HEK293 (cell line): ENCODE measurements around the gene CCR3.

Source experiments
- CTCF ChIA-PET: fragments of 350-600 bp; formaldehyde crosslinking; extraction: SDS; loops from one replicate; lab custom pipeline; 2021; ENCODE audit warnings: antibody characterized with exemption; lab: Yijun Ruan, JAX
- POLR2A ChIA-PET: fragments of 300-600 bp; formaldehyde crosslinking; extraction: SDS; loops from one replicate; lab custom pipeline; 2020; ENCODE audit warnings: antibody characterized with exemption, inconsistent platforms; lab: Yijun Ruan, JAX
- H3K27ac ChIP-seq: fragments of 200-500 bp; sonication (Bioruptor generic); 2 replicates; pipeline ENCODE4 v1.5.1; 2014; ENCODE audit warnings: low read depth, low read length, control low read depth, inconsistent platforms; ENCODE audit errors: extremely low read depth
- H3K36me3 ChIP-seq, 2 experiments: fragments of 200-500 bp in 1 of 2; sonication (Bioruptor generic) in 1 of 2; 1 replicate in 1 of 2; 2 replicates in 1 of 2; pipeline ENCODE4 v1.5.1; 2014 to 2017; ENCODE audit warnings: inconsistent platforms in 2 of 2, low read length in 2 of 2; ENCODE audit not compliant: control insufficient read depth in 2 of 2, insufficient read depth in 1 of 2
- H3K4me1 ChIP-seq: fragments of 200-500 bp; sonication (Bioruptor generic); 2 replicates; pipeline ENCODE4 v1.5.1; 2014; ENCODE audit warnings: mild to moderate bottlenecking, low read length, inconsistent platforms; ENCODE audit not compliant: control insufficient read depth, insufficient read depth
- H3K4me3 ChIP-seq: 2 replicates; pipeline ENCODE4 v1.5.1; 2011; ENCODE audit warnings: low read depth, mild to moderate bottlenecking, control low read depth, low read length, moderate library complexity
- H3K9me3 ChIP-seq: fragments of 200-500 bp; sonication (Bioruptor generic); 2 replicates; pipeline ENCODE4 v1.5.1; 2014; ENCODE audit warnings: low read depth, low read length, inconsistent platforms; ENCODE audit not compliant: control insufficient read depth, insufficient read depth
- BCL6B ChIP-seq: fragments of 450-650 bp; formaldehyde crosslinking; IDR thresholded peaks from 2 replicates; pipeline ENCODE4 v1.5.1; 2017; ENCODE audit warnings: missing biosample characterization, missing genetic modification characterization
- PBX3 ChIP-seq: sonication (generic); formaldehyde crosslinking; IDR thresholded peaks from 2 replicates; pipeline ENCODE4 v1.8.1; 2022; ENCODE audit warnings: mild to moderate bottlenecking, moderate library complexity, missing genetic modification reagents
- TCF7L2 ChIP-seq: IDR thresholded peaks from 2 replicates; pipeline ENCODE4 v1.6.1; 2011; ENCODE audit warnings: low read depth, mild to moderate bottlenecking, inconsistent platforms, low read length, moderate library complexity, borderline replicate concordance
- ZBTB1 ChIP-seq: fragments of 450-650 bp; formaldehyde crosslinking; IDR thresholded peaks from 2 replicates; pipeline ENCODE4 v1.5.1; 2016; ENCODE audit warnings: missing biosample characterization, missing genetic modification characterization
- ZBTB6 ChIP-seq: fragments of 450-650 bp; formaldehyde crosslinking; IDR thresholded peaks from 2 replicates; pipeline ENCODE4 v1.5.1; 2017; ENCODE audit warnings: missing biosample characterization, missing genetic modification characterization
- ZFP41 ChIP-seq: fragments of 450-650 bp; formaldehyde crosslinking; IDR thresholded peaks from 2 replicates; pipeline ENCODE4 v1.5.1; 2016; ENCODE audit warnings: missing biosample characterization, missing genetic modification characterization, borderline replicate concordance
- ZNF184 ChIP-seq: fragments of 450-650 bp; IDR thresholded peaks from 2 replicates; pipeline ENCODE4 v1.5.1; 2018; ENCODE audit warnings: missing biosample characterization, mild to moderate bottlenecking, missing genetic modification characterization
- ZNF202 ChIP-seq: fragments of 450-650 bp; formaldehyde crosslinking; IDR thresholded peaks from 2 replicates; pipeline ENCODE4 v1.5.1; 2016; ENCODE audit warnings: missing biosample characterization, missing genetic modification characterization, borderline replicate concordance
- ZNF311 ChIP-seq: fragments of 450-650 bp; formaldehyde crosslinking; IDR thresholded peaks from 2 replicates; pipeline ENCODE4 v1.5.1; 2017; ENCODE audit warnings: missing biosample characterization, missing genetic modification characterization, borderline replicate concordance
- ZNF37A ChIP-seq: fragments of 450-650 bp; IDR thresholded peaks from 2 replicates; pipeline ENCODE4 v1.5.1; 2018; ENCODE audit warnings: missing biosample characterization, missing genetic modification characterization
- ZNF394 ChIP-seq: fragments of 450-650 bp; formaldehyde crosslinking; IDR thresholded peaks from 2 replicates; pipeline ENCODE4 v1.5.1; 2016; ENCODE audit warnings: missing biosample characterization, missing genetic modification characterization, mild to moderate bottlenecking, moderate library complexity, borderline replicate concordance
- ZNF48 ChIP-seq: fragments of 450-650 bp; formaldehyde crosslinking; IDR thresholded peaks from 2 replicates; pipeline ENCODE4 v1.5.1; 2016; ENCODE audit warnings: missing biosample characterization, missing genetic modification characterization
- ZNF488 ChIP-seq: fragments of 450-650 bp; formaldehyde crosslinking; IDR thresholded peaks from 2 replicates; pipeline ENCODE4 v1.5.1; 2016; ENCODE audit warnings: missing biosample characterization, missing genetic modification characterization
- ZNF501 ChIP-seq: fragments of 450-650 bp; formaldehyde crosslinking; IDR thresholded peaks from 2 replicates; pipeline ENCODE4 v1.5.1; 2016; ENCODE audit warnings: missing biosample characterization, missing genetic modification characterization
- ZNF514 ChIP-seq: fragments of 450-650 bp; formaldehyde crosslinking; IDR thresholded peaks from 2 replicates; pipeline ENCODE4 v1.5.1; 2016; ENCODE audit warnings: missing biosample characterization, missing genetic modification characterization
- ZNF555 ChIP-seq: fragments of 450-650 bp; formaldehyde crosslinking; conservative IDR thresholded peaks from 2 replicates; pipeline ENCODE4 v1.5.1; 2017; ENCODE audit warnings: missing biosample characterization, mild to moderate bottlenecking, missing genetic modification characterization, inconsistent platforms
- ZNF639 ChIP-seq: fragments of 450-650 bp; formaldehyde crosslinking; IDR thresholded peaks from 2 replicates; pipeline ENCODE4 v1.5.1; 2016; ENCODE audit warnings: missing biosample characterization, missing genetic modification characterization
- ZNF76 ChIP-seq: fragments of 450-650 bp; formaldehyde crosslinking; IDR thresholded peaks from 2 replicates; pipeline ENCODE4; 2016; ENCODE audit warnings: low read depth, missing biosample characterization, missing genetic modification characterization, borderline replicate concordance
- TF ChIP-seq, protein P1 (sequence below): fragments of 450-650 bp; formaldehyde crosslinking; IDR thresholded peaks from 2 replicates; pipeline ENCODE4 v1.5.1; 2016; ENCODE audit warnings: missing biosample characterization, missing genetic modification characterization
- TF ChIP-seq, protein P2 (sequence below): fragments of 450-650 bp; formaldehyde crosslinking; IDR thresholded peaks from 2 replicates; pipeline ENCODE4 v1.5.1; 2016; ENCODE audit warnings: missing biosample characterization, missing genetic modification characterization
- TF ChIP-seq, protein P3 (sequence below): fragments of 450-650 bp; formaldehyde crosslinking; IDR thresholded peaks from 2 replicates; pipeline ENCODE4 v1.5.1; 2016; ENCODE audit warnings: missing biosample characterization, missing genetic modification characterization

CCR3 gene

GRCh38 chr3:46284981-46285683 lies 42.9 kb downstream of the CCR3 start:
- Histone ChIP-seq H3K4me1 (no peaks in the 10 kb centered on the region), H3K4me3 (no peak overlapping the region), H3K36me3 (no peaks in the 10 kb centered on the region), H3K9me3 (no peaks in the 10 kb centered on the region), H3K27ac (no peak overlapping the region)
- TF ChIP-seq ZNF48, result no peak
- no peak for TF ChIP-seq ZFP41 (tag by site-specific recombination)
- TF ChIP-seq, protein P1, sequence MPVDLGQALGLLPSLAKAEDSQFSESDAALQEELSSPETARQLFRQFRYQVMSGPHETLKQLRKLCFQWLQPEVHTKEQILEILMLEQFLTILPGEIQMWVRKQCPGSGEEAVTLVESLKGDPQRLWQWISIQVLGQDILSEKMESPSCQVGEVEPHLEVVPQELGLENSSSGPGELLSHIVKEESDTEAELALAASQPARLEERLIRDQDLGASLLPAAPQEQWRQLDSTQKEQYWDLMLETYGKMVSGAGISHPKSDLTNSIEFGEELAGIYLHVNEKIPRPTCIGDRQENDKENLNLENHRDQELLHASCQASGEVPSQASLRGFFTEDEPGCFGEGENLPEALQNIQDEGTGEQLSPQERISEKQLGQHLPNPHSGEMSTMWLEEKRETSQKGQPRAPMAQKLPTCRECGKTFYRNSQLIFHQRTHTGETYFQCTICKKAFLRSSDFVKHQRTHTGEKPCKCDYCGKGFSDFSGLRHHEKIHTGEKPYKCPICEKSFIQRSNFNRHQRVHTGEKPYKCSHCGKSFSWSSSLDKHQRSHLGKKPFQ (tag by site-specific recombination), result no peak
- TF ChIP-seq ZBTB6 (tag by site-specific recombination), result no peak
- no peak for TF ChIP-seq TCF7L2
- TF ChIP-seq ZNF184 (tag by site-specific recombination), result no peak
- no peak for TF ChIP-seq PBX3 (CRISPR knock-in tag)
- no peak for TF ChIP-seq ZNF311 (tag by site-specific recombination)
- no peak for TF ChIP-seq ZNF639 (tag by site-specific recombination)
- no peak for TF ChIP-seq ZNF488
- CTCF ChIA-PET, result interaction anchor here (0.8 kb wide), 1 partner anchor 9 kb away, joined by 3 read pairs; no protein-coding TSS in a partner anchor
- POLR2A ChIA-PET, result no interaction called here

- no peaks in the 10 kb centered on the region for H3K9me3 ChIP-seq
- no peak overlapping the region for H3K4me3 ChIP-seq
- ChIA-PET POLR2A (no interaction called here), CTCF (interaction anchor here (0.8 kb wide), 1 partner anchor 10 kb away, joined by 3 read pairs; no protein-coding TSS in a partner anchor)
- H3K36me3 ChIP-seq, result no peaks in the 10 kb centered on the region
- H3K4me1 ChIP-seq, result no peaks in the 10 kb centered on the region
- H3K27ac ChIP-seq, result no peak overlapping the region
- TF ChIP-seq, protein P2, sequence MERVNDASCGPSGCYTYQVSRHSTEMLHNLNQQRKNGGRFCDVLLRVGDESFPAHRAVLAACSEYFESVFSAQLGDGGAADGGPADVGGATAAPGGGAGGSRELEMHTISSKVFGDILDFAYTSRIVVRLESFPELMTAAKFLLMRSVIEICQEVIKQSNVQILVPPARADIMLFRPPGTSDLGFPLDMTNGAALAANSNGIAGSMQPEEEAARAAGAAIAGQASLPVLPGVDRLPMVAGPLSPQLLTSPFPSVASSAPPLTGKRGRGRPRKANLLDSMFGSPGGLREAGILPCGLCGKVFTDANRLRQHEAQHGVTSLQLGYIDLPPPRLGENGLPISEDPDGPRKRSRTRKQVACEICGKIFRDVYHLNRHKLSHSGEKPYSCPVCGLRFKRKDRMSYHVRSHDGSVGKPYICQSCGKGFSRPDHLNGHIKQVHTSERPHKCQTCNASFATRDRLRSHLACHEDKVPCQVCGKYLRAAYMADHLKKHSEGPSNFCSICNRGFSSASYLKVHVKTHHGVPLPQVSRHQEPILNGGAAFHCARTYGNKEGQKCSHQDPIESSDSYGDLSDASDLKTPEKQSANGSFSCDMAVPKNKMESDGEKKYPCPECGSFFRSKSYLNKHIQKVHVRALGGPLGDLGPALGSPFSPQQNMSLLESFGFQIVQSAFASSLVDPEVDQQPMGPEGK (tag by site-specific recombination), result no peak
- no peak for TF ChIP-seq ZNF202
- no peak for TF ChIP-seq ZNF394
- no peak for TF ChIP-seq ZBTB1 (tag by site-specific recombination)
- TF ChIP-seq BCL6B (tag by site-specific recombination), result no peak
- TF ChIP-seq ZNF37A, result no peak
- TF ChIP-seq ZNF555 (tag by site-specific recombination), result no peak
- no peak for TF ChIP-seq ZNF76 (tag by site-specific recombination)
- TF ChIP-seq, protein P3, sequence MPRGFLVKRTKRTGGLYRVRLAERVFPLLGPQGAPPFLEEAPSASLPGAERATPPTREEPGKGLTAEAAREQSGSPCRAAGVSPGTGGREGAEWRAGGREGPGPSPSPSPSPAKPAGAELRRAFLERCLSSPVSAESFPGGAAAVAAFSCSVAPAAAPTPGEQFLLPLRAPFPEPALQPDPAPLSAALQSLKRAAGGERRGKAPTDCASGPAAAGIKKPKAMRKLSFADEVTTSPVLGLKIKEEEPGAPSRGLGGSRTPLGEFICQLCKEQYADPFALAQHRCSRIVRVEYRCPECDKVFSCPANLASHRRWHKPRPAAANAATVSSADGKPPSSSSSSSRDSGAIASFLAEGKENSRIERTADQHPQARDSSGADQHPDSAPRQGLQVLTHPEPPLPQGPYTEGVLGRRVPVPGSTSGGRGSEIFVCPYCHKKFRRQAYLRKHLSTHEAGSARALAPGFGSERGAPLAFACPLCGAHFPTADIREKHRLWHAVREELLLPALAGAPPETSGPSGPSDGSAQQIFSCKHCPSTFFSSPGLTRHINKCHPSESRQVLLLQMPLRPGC, result no peak
- no peak for TF ChIP-seq ZNF501 (tag by site-specific recombination)
- no peak for TF ChIP-seq ZNF514 (tag by site-specific recombination)
These were observed 43.8 kb downstream of the CCR3 start for GRCh38 chr3:46285931-46286619.
